Immature natural killer cell (primary cell): ENCODE data around the gene LRGUK. TPM values are rescaled to one million over a fixed set of nuclear protein-coding genes. Genes with fewer than 3 reads are reported as not detected.

ENCODE experiments used
- polyA plus RNA-seq, 3 donors: library from polyadenylated mRNA; unstranded; fragments of 300-500 nt; fragmentation: Illumina TruSeq; gene quantifications; one replicate each; pipeline ENCODE4 v1.2.3, GENCODE V29; 2021

The LRGUK gene
- polyA plus RNA-seq, 3 donors from 2014 or later, result not detected

Other genes with a start within 250 kb of the LRGUK start
- 10 to 100 TPM; 18.2 to 35.5 (median 23.5) TPM for gene SLC35B4, start 189.6 kb downstream of the LRGUK start, polyA plus RNA-seq